Stomach (tissue), 9 donors: ENCODE measurements around the gene HDGF. TPM values are rescaled to one million over a fixed set of nuclear protein-coding genes. Genes with fewer than 3 reads are reported as not detected.

Experiments
- DNase-seq, 2 donors: peaks; one replicate each; pipeline versions ENCODE4 v3.0.0 to v3.0.0-alpha.2; 2013 to 2019
- H3K27ac ChIP-seq, 5 donors: fragments of 200-600 bp in 4 of 5; sonication (generic) in 4 of 5; one replicate each; pipeline ENCODE4 v1.5.1; 2013 to 2019; ENCODE audit warnings: mild to moderate bottlenecking in 1 of 5, moderate library complexity in 1 of 5
- H3K27me3 ChIP-seq, 3 donors: fragments of 200-600 bp; sonication (generic); one replicate each; pipeline ENCODE4 v1.5.1; 2017 to 2019; ENCODE audit warnings: mixed run types in 1 of 3
- H3K36me3 ChIP-seq, 4 donors: fragments of 200-600 bp; sonication (generic); 1 replicate in 3 of 4; 2 replicates in 1 of 4; pipeline ENCODE4 v1.5.1; 2016 to 2019
- H3K4me1 ChIP-seq, 4 donors: fragments of 200-600 bp; sonication (generic); one replicate each; pipeline ENCODE4 v1.5.1; 2016 to 2019
- H3K4me3 ChIP-seq, 4 donors: fragments of 200-600 bp; sonication (generic) in 3 of 4; one replicate each; pipeline ENCODE4 v1.5.1; 2016 to 2019; ENCODE audit warnings: mild to moderate bottlenecking in 1 of 4
- H3K9me3 ChIP-seq, 4 donors: fragments of 200-600 bp; sonication (generic); one replicate each; pipeline ENCODE4 v1.5.1; 2016 to 2019
- EP300 ChIP-seq: sonication (generic); formaldehyde crosslinking; IDR thresholded peaks from one replicate; pipeline ENCODE4 v1.6.1; 2017; ENCODE audit warnings: antibody characterized with exemption
- POLR2A ChIP-seq, 4 donors: fragments of 450-650 bp; IDR thresholded peaks; one replicate each; pipeline ENCODE4 v1.6.1; 2016; ENCODE audit warnings: antibody characterized with exemption in 4 of 4, control low read depth in 2 of 4, mild to moderate bottlenecking in 1 of 4, moderate library complexity in 1 of 4
- POLR2AphosphoS5 ChIP-seq, 3 donors: sonication (generic); formaldehyde crosslinking; IDR thresholded peaks; one replicate each; pipeline ENCODE4 v1.6.1; 2016; ENCODE audit warnings: antibody characterized with exemption in 3 of 3
- WGBS, 5 donors: extraction: QIAGEN DNeasy Blood & Tissue Kit in 3 of 5; methylation state at CpG; one replicate each; pipeline versions ENCODE4 v1.1.5 to v1.1.7; 2013 to 2018; 5-methylcytosine and 5-hydroxymethylcytosine counted together
- intact Hi-C: fragments of 100-400 bp; cut with DNase I; formaldehyde crosslinking; loops from one replicate; pipeline ENCODE4 v1.15.1; 2023; ENCODE audit warnings: low total_unique reads
- polyA plus RNA-seq, 3 donors: library from polyadenylated mRNA; stranded (reverse); fragments of 200-250 nt; gene quantifications; one replicate each; pipeline ENCODE4 v1.2.3, GENCODE V29; 2013
- total RNA-seq, 5 donors: library from RNA; depleted of rRNA; stranded (reverse); fragments of >200 nt; gene quantifications; one replicate each; pipeline versions ENCODE4 v1.1.0 to v1.2.3, GENCODE V29; 2014 to 2016
- TF ChIP-seq, protein P1 (sequence below), 7 experiments: fragments of 450-650 bp in 4 of 7; fragments of 200-600 bp in 3 of 7; sonication (generic) in 3 of 7; IDR thresholded peaks; one replicate each; pipeline ENCODE4 v1.5.1; 2016 to 2019; ENCODE audit warnings: antibody characterized with exemption in 7 of 7, control low read depth in 2 of 7, mild to moderate bottlenecking in 1 of 7
- donor health status: healthy with polysubstance abuse.
- donor health status: Bipolar disorder and iron deficiency.
- donor health status: healthy.

The HDGF gene
- total and polyA plus RNA-seq, 8 donors, result 81.7 to 214 (median 161) TPM

DNA sequence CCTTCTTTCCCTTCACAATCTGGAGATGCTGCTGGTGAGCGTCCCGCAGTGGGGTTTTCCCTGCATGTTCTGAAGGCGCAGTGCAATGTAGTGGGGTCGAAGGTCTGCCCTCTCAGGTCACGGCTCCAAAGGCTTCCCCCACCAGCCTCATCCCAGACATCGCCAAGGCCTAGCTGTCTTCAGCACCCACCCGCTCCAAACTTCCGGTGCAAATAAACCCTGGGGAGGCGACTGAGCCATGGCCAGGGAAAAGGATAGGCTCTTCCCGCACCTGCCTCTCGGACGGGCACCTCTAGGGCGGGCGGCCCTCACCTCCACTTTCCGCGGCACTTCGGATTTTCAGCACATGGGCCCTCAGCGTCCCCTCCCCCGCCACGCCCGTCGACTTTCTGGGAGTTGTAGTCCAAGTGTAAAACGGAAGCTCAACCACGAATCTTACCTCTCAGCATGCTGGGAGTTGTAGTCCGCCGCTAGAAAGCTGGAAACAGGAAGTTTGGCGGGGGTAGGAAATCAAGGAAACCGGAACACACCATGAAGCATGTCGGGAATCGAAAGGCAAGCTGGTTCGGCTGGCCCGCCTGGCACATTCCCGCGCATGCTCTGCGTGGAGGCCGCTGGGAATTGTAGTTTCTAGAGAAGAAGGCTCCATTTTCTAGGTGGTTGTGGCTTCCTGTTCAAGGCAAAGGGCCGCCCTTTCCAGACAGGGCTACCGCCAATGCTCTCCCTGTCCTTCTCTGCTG lies 10.6 kb downstream of the HDGF start, which contains the start of gene MRPL24:
Gene MRPL24, minus strand, starts transcription at position 348 of the 740 bp plus-strand sequence. CDS start 2,384 bp downstream, outside the sequence.
- Histone ChIP-seq H3K4me3 (peak within 1 kb of the TSS; percentile 66 to 87 (median 76)), H3K9me3 (no peaks in the 10 kb centered on the region), H3K4me1 (peaks cover 12 to 38% (median 36%) of the 10 kb centered on the region in 4 donors), H3K27ac (peak within 1 kb of the TSS; percentile 74 to 91 (median 87)), H3K27me3 (no peaks in the 10 kb centered on the region), H3K36me3 (peaks cover 38 to 68% (median 58%) of the 10 kb centered on the region in 4 donors)
- intact Hi-C loops, result no loop called here
- WGBS, 5 donors, result 0% methylated on average over 28 to 38 of the region's 38 CpGs
- TF ChIP-seq POLR2AphosphoS5 (IDR thresholded peaks at IDR 0.05), result peak; percentile 77 to 98 (median 89)
- TF ChIP-seq POLR2A (IDR thresholded peaks at IDR 0.05), result no peak
- TF ChIP-seq EP300, result no peak
- TF ChIP-seq, protein P1, sequence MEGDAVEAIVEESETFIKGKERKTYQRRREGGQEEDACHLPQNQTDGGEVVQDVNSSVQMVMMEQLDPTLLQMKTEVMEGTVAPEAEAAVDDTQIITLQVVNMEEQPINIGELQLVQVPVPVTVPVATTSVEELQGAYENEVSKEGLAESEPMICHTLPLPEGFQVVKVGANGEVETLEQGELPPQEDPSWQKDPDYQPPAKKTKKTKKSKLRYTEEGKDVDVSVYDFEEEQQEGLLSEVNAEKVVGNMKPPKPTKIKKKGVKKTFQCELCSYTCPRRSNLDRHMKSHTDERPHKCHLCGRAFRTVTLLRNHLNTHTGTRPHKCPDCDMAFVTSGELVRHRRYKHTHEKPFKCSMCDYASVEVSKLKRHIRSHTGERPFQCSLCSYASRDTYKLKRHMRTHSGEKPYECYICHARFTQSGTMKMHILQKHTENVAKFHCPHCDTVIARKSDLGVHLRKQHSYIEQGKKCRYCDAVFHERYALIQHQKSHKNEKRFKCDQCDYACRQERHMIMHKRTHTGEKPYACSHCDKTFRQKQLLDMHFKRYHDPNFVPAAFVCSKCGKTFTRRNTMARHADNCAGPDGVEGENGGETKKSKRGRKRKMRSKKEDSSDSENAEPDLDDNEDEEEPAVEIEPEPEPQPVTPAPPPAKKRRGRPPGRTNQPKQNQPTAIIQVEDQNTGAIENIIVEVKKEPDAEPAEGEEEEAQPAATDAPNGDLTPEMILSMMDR (IDR thresholded peaks at IDR 0.05), result no peak
- peak; percentile 97 to 100 for DNase-seq

DNA sequence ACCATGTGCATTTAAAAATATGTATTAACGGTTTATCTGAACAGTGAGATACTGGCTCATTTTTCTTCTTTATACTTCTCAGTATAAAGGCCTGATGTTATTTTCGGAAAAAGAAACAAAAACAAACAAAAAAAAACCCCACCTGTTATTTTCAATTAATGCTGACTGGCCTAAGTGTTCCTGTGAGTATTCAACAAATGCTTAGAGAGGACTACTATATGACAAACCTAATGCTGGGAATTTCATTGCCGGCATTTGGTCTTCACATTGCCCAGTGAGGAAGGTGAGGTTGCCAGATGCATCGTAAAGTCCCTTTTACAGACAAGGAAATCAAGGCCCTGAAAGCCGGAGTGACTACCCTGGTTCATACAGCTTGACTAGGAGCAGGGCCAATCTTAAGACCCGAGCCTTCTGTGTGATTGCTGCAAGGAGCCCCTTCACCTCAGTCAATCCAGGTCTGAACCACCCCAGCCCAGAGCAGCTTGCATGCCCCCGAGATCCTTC lies 11.2 kb downstream of the HDGF start:
- TF ChIP-seq, protein P1 (IDR thresholded peaks at IDR 0.05), result no peak
- no peak for TF ChIP-seq POLR2A (IDR thresholded peaks at IDR 0.05)
- TF ChIP-seq POLR2AphosphoS5 (IDR thresholded peaks at IDR 0.05), result no peak
- no peak for TF ChIP-seq EP300
- H3K4me3 ChIP-seq, result peak overlapping the region; percentile 66 to 87 (median 76)
- peak overlapping the region; percentile 55 to 91 (median 87) for H3K27ac ChIP-seq
- no peak for DNase-seq
- H3K27me3 ChIP-seq, result no peaks in the 10 kb centered on the region
- intact Hi-C loops, result no loop called here
- peaks cover 42 to 69% (median 62%) of the 10 kb centered on the region in 4 donors for H3K36me3 ChIP-seq
- peaks cover 7 to 32% (median 30%) of the 10 kb centered on the region in 4 donors for H3K4me1 ChIP-seq
- WGBS, 5 donors, result 9 to 16% (median 13%) methylated on average over 7 of the region's 7 CpGs
- no peaks in the 10 kb centered on the region for H3K9me3 ChIP-seq

DNA sequence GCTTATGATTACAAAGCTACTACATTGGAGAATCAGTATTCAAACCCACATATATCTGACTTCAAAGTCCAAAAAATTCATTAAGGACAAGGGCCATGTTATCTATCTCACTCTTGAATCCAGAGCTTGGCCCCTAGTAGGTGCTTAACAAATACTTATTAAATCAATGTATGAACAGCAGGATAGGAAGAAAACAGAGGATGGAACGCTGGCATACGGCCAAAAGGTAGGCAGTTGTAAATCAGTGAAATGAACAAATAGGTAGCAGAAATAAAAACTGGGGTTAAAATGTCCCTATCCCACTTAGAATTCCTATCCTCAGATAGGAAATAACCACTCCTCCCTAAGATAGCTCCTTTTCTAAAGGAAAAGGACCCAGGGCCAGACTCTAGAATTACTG lies 12.6 kb downstream of the HDGF start:
- Histone ChIP-seq H3K4me3 (no peak overlapping the region), H3K9me3 (no peaks in the 10 kb centered on the region), H3K27me3 (no peaks in the 10 kb centered on the region), H3K36me3 (peaks cover 37 to 63% (median 61%) of the 10 kb centered on the region in 4 donors), H3K4me1 (peaks cover 7 to 23% (median 21%) of the 10 kb centered on the region in 4 donors), H3K27ac (no peak overlapping the region)
- TF ChIP-seq, protein P1 (IDR thresholded peaks at IDR 0.05), result no peak
- TF ChIP-seq POLR2A (IDR thresholded peaks at IDR 0.05), result no peak
- TF ChIP-seq EP300, result no peak
- TF ChIP-seq POLR2AphosphoS5 (IDR thresholded peaks at IDR 0.05), result no peak
- intact Hi-C loops, result no loop called here
- no peak for DNase-seq
- WGBS, 5 donors, result 74 to 86% (median 85%) methylated on average over 2 of the region's 2 CpGs

DNA sequence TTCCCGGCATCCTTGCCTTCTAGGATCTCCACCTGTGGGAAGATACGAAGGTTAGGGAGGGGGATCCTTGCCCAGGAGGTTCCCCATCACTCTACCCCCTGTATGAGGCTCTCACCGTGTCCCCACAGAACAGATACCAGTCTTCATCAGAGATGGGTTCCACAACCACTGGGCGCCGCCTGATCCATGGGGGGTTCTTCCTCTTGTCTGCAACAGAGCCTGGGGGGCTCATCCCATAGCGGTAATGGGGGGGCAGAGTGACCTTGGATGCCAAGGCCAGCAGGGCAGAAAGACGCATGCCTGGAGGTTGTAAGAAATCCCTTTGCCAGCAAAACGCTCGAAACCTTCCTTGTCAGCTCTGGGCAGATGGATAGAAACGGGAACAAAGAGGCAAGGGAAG lies 13.1 kb downstream of the HDGF start:
- 87 to 94% (median 90%) methylated on average over 10 of the region's 10 CpGs for WGBS, 5 donors
- DNase-seq, result no peak
- H3K27me3 ChIP-seq, result no peaks in the 10 kb centered on the region
- H3K4me1 ChIP-seq, result peaks cover 7 to 23% (median 21%) of the 10 kb centered on the region in 4 donors
- no peak overlapping the region for H3K27ac ChIP-seq
- intact Hi-C loops, result no loop called here
- no peaks in the 10 kb centered on the region for H3K9me3 ChIP-seq
- H3K36me3 ChIP-seq, result peaks cover 33 to 63% (median 61%) of the 10 kb centered on the region in 4 donors
- H3K4me3 ChIP-seq, result no peak overlapping the region
- TF ChIP-seq, protein P1 (IDR thresholded peaks at IDR 0.05), result no peak
- TF ChIP-seq POLR2A (IDR thresholded peaks at IDR 0.05) (no peak), POLR2AphosphoS5 (IDR thresholded peaks at IDR 0.05) (no peak), EP300 (no peak)
